HG02840 (cell line): ENCODE data around the gene INHBE.

ENCODE experiments used
- ATAC-seq: cut with Tn5 transposase; IDR thresholded peaks from one replicate; pipeline ENCODE4 v1.9.1; 2021; ENCODE audit warnings: mild to moderate bottlenecking, moderate library complexity, moderate number of reproducible peaks; ENCODE audit not compliant: unreplicated experiment, low FRiP score

The INHBE gene

GRCh38 chr12:57459750-57460467, 4.8 kb downstream of the INHBE start, which contains the start of gene GLI1:
Gene GLI1 (plus strand): TSS chr12:57459785. CDS start chr12:57463692, 3,907 bp downstream.
- no peak for ATAC-seq

GRCh38 chr12:57460468-57460784, 5.3 kb downstream of the INHBE start:
- no peak for ATAC-seq

GRCh38 chr12:57460841-57461275, 5.8 kb downstream of the INHBE start:
- ATAC-seq, result no peak

GRCh38 chr12:57461276-57461916, 6.3 kb downstream of the INHBE start:
- ATAC-seq, result no peak

- ATAC-seq, result no peak
Observed at GRCh38 chr12:57461917-57462250, 6.8 kb downstream of the INHBE start.

GRCh38 chr12:57462251-57462911, 7.3 kb downstream of the INHBE start:
- peak; percentile 62 for ATAC-seq

GRCh38 chr12:57462912-57463253, 7.8 kb downstream of the INHBE start:
- no peak for ATAC-seq

GRCh38 chr12:57464569-57464968, 9.5 kb downstream of the INHBE start:
- ATAC-seq, result no peak

GRCh38 chr12:57465030-57465746, 10.1 kb downstream of the INHBE start:
- ATAC-seq, result no peak

- no peak for ATAC-seq
Observed at GRCh38 chr12:57465747-57466505, 10.8 kb downstream of the INHBE start.

GRCh38 chr12:57467212-57467874, 12.2 kb downstream of the INHBE start:
- ATAC-seq, result no peak

GRCh38 chr12:57467915-57468314, 12.8 kb downstream of the INHBE start:
- ATAC-seq, result no peak

- ATAC-seq, result no peak
Observed at GRCh38 chr12:57469296-57470164, 14.4 kb downstream of the INHBE start.

GRCh38 chr12:57470286-57470969, 15.3 kb downstream of the INHBE start:
- ATAC-seq, result no peak

GRCh38 chr12:57470970-57471656, 16.0 kb downstream of the INHBE start:
- no peak for ATAC-seq

GRCh38 chr12:57471661-57472060, 16.6 kb downstream of the INHBE start:
- no peak for ATAC-seq

GRCh38 chr12:57472391-57472790, 17.3 kb downstream of the INHBE start:
- ATAC-seq, result no peak

GRCh38 chr12:57473392-57473791, 18.3 kb downstream of the INHBE start:
- ATAC-seq, result no peak
